AG04449 (cell line): Measurements from ENCODE around the gene PCP4.
"Not testable (repeated sequence)": the region's sequence is repeated elsewhere in the genome, so short reads cannot be mapped to it uniquely, and the experiment has no call there.

Experiments
- CTCF ChIA-PET: fragments of 350-600 bp; formaldehyde crosslinking; extraction: SDS; loops from one replicate; lab custom pipeline; 2021; ENCODE audit warnings: antibody characterized with exemption; lab: Yijun Ruan, JAX
- POLR2A ChIA-PET: fragments of 400-600, 350-600 bp; formaldehyde crosslinking; extraction: SDS; loops from one replicate; lab custom pipeline; 2020; ENCODE audit warnings: antibody characterized with exemption, inconsistent platforms; lab: Yijun Ruan, JAX
- DNase-seq: peaks from one replicate; pipeline ENCODE4 v3.0.0-alpha.2; 2010; ENCODE audit warnings: low read depth, low spot score
- H3K4me3 ChIP-seq: 2 replicates; pipeline ENCODE4 v1.5.1; 2011; ENCODE audit warnings: low read depth, mild to moderate bottlenecking, control low read depth, low read length
- CTCF ChIP-seq: IDR thresholded peaks from one replicate; pipeline ENCODE4 v1.5.1; 2011; ENCODE audit warnings: mild to moderate bottlenecking, moderate library complexity, low read length, control low read depth, inconsistent platforms; ENCODE audit not compliant: insufficient read depth; ENCODE audit errors: missing control alignments

The PCP4 gene

DNA sequence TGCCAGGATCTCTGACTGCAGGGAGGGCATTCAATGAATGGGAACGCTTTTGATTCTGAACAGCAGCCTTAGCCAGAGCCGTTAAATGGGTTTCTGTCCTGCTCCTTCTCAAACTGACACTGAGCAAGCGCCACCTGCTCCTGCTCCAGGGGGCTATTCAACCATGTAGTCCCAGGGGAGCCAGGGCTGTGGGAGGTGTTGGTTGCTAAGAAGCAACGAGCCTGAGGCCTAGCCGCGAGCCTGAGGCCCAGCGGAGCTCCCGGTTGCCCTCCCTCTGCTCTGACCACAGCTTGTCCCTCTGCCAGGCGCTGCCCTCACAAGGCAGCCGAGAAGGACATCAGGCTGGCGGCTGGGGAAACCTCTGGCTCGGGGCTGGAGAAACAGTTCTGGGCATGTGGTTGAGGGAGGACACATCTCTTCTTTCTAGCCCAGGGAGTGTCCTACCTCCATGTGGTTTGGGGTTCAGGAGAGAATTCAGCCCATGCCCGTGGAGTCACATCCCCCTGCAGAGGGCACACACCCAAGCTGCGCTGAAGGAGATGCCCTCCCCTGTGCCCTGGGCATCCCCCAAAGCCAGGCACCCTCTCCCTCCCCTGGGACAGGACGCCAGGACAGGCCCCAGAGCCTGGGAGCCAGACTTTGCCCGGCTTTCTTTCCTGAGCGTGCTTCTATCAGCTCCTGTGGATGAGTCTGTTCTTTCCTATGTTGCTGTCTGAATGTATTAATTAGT, 18.0 kb downstream of the PCP4 start:
- TF ChIP-seq CTCF, result no peak
- POLR2A ChIA-PET, result no interaction called here
- H3K4me3 ChIP-seq, result no peak overlapping the region
- no peak for DNase-seq
- CTCF ChIA-PET, result no interaction called here

- DNase-seq, result no peak
- no peak for TF ChIP-seq CTCF
- H3K4me3 ChIP-seq, result no peak overlapping the region
- ChIA-PET CTCF (no interaction called here), POLR2A (no interaction called here)
These were observed 21.6 kb downstream of the PCP4 start for GRCh38 chr21:39888848-39889247.

DNA sequence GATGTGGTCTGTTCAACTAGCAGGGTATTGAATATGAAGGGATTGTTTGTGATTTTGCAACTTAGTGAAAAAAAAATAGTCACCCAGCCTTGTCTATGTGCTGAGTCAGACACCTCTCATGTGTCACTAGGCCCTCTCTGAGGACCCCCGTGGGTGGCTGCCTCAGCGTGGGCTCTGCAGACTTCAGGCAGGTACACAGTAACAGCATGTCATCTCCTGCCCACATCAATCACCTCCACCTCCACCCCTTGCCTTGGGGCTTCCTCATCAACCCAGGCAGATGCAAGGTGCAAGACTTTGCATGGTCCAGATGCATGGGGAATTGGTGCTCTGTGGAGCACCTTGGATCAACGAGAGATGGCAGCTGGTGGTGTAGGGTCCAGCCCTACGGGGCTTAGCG, 23.9 kb downstream of the PCP4 start:
- POLR2A ChIA-PET, result no interaction called here
- no peak for DNase-seq

DNA sequence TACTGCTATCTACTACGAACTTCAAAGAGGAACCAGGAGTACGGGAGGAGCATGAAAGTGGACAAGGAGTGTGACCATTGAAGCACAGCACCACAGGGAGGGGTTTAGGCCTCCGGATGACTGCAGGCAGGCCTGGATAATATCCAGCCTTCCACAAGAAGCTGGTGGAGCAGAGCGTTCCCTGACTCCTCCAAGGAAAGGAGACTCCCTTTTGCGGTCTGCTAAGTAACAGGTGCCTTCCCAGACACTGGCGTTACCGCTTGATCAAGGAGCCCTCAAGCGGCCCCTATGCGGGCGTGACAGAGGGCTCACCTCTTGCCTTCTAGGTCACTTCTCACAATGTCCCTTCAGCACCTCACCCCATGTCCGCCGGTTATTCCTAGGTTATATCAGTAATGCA, 24.6 kb downstream of the PCP4 start:
- POLR2A ChIA-PET, DNase-seq, CTCF ChIA-PET, H3K4me3 ChIP-seq: not testable (repeated sequence)

More for the DNA sequence above, 23.9 kb downstream of the PCP4 start:
- CTCF ChIA-PET, result no interaction called here
- TF ChIP-seq CTCF, result no peak
- H3K4me3 ChIP-seq, result no peak overlapping the region

GRCh38 chr21:39900491-39900890, 33.3 kb downstream of the PCP4 start:
- CTCF ChIA-PET, result no interaction called here

GRCh38 chr21:39900911-39901310, 33.7 kb downstream of the PCP4 start:
- POLR2A ChIA-PET, result no interaction called here
- no peak for DNase-seq
- CTCF ChIA-PET, result no interaction called here

More at GRCh38 chr21:39900491-39900890, 33.3 kb downstream of the PCP4 start:
- POLR2A ChIA-PET, result no interaction called here
- H3K4me3 ChIP-seq, result no peak overlapping the region
- TF ChIP-seq CTCF, result no peak
- no peak for DNase-seq

More at GRCh38 chr21:39900911-39901310, 33.7 kb downstream of the PCP4 start:
- no peak for TF ChIP-seq CTCF
- no peak overlapping the region for H3K4me3 ChIP-seq
